ENCODE data around the gene EFL1. TPM values are rescaled to one million over a fixed set of nuclear protein-coding genes. Genes with fewer than 3 reads are reported as not detected.
"Not testable (repeated sequence)": the region's sequence is repeated elsewhere in the genome, so short reads cannot be mapped to it uniquely, and the experiment has no call there.

Gene EFL1
- total RNA-seq, 1 experiment from 2014 or later, result 21.4 TPM

- no peak for DNase-seq
- Histone ChIP-seq H3K4me3 (ENCODE audit: insufficient read depth, low read depth, low read length) (no peak overlapping the region), H3K36me3 (replicated peaks; ENCODE audit: control insufficient read depth, insufficient read depth, low read length) (no peaks in the 10 kb centered on the region), H3K27me3 (ENCODE audit: control insufficient read depth, insufficient read depth, low read length) (no peaks in the 10 kb centered on the region)
Observed at GRCh38 chr15:82196353-82196752, 66.2 kb downstream of the EFL1 start.

GRCh38 chr15:82195818-82196217 lies 66.7 kb downstream of the EFL1 start:
- DNase-seq; H3K4me3 ChIP-seq (ENCODE audit: insufficient read depth, low read depth, low read length); H3K36me3 ChIP-seq (replicated peaks; ENCODE audit: control insufficient read depth, insufficient read depth, low read length); H3K27me3 ChIP-seq (ENCODE audit: control insufficient read depth, insufficient read depth, low read length): not testable (repeated sequence)

- DNase-seq; H3K27me3 ChIP-seq (ENCODE audit: control insufficient read depth, insufficient read depth, low read length); H3K36me3 ChIP-seq (replicated peaks; ENCODE audit: control insufficient read depth, insufficient read depth, low read length); H3K4me3 ChIP-seq (ENCODE audit: insufficient read depth, low read depth, low read length): not testable (repeated sequence)
Observed at GRCh38 chr15:82194488-82194887, 68.0 kb downstream of the EFL1 start.

- not testable (repeated sequence) for DNase-seq; H3K36me3 ChIP-seq (replicated peaks; ENCODE audit: control insufficient read depth, insufficient read depth, low read length); H3K4me3 ChIP-seq (ENCODE audit: insufficient read depth, low read depth, low read length); H3K27me3 ChIP-seq (ENCODE audit: control insufficient read depth, insufficient read depth, low read length)
Observed at GRCh38 chr15:82193435-82193834, 69.1 kb downstream of the EFL1 start.

GRCh38 chr15:82192394-82192793 lies 70.1 kb downstream of the EFL1 start:
- not testable (repeated sequence) for H3K27me3 ChIP-seq (ENCODE audit: control insufficient read depth, insufficient read depth, low read length); H3K36me3 ChIP-seq (replicated peaks; ENCODE audit: control insufficient read depth, insufficient read depth, low read length); H3K4me3 ChIP-seq (ENCODE audit: insufficient read depth, low read depth, low read length); DNase-seq

- DNase-seq, result no peak
- no peaks in the 10 kb centered on the region for H3K36me3 ChIP-seq (replicated peaks; ENCODE audit: control insufficient read depth, insufficient read depth, low read length)
- H3K27me3 ChIP-seq (ENCODE audit: control insufficient read depth, insufficient read depth, low read length), result no peaks in the 10 kb centered on the region
- no peak overlapping the region for H3K4me3 ChIP-seq (ENCODE audit: insufficient read depth, low read depth, low read length)
Observed at GRCh38 chr15:82186719-82187406, 75.7 kb downstream of the EFL1 start.

GRCh38 chr15:82186161-82186560 lies 76.4 kb downstream of the EFL1 start:
- DNase-seq, result no peak
- Histone ChIP-seq H3K36me3 (replicated peaks; ENCODE audit: control insufficient read depth, insufficient read depth, low read length) (no peaks in the 10 kb centered on the region), H3K4me3 (ENCODE audit: insufficient read depth, low read depth, low read length) (no peak overlapping the region), H3K27me3 (ENCODE audit: control insufficient read depth, insufficient read depth, low read length) (no peaks in the 10 kb centered on the region)

GRCh38 chr15:82184776-82185175 lies 77.8 kb downstream of the EFL1 start:
- H3K4me3 ChIP-seq (ENCODE audit: insufficient read depth, low read depth, low read length), result no peak overlapping the region
- no peak for DNase-seq
- H3K36me3 ChIP-seq (replicated peaks; ENCODE audit: control insufficient read depth, insufficient read depth, low read length), result no peaks in the 10 kb centered on the region
- no peaks in the 10 kb centered on the region for H3K27me3 ChIP-seq (ENCODE audit: control insufficient read depth, insufficient read depth, low read length)

GRCh38 chr15:82184355-82184754 lies 78.2 kb downstream of the EFL1 start:
- DNase-seq, result no peak
- Histone ChIP-seq H3K27me3 (ENCODE audit: control insufficient read depth, insufficient read depth, low read length) (no peaks in the 10 kb centered on the region), H3K36me3 (replicated peaks; ENCODE audit: control insufficient read depth, insufficient read depth, low read length) (no peaks in the 10 kb centered on the region), H3K4me3 (ENCODE audit: insufficient read depth, low read depth, low read length) (no peak overlapping the region)

GRCh38 chr15:82183121-82184031 lies 79.2 kb downstream of the EFL1 start:
- no peak for DNase-seq
- Histone ChIP-seq H3K36me3 (replicated peaks; ENCODE audit: control insufficient read depth, insufficient read depth, low read length) (no peaks in the 10 kb centered on the region), H3K4me3 (ENCODE audit: insufficient read depth, low read depth, low read length) (no peak overlapping the region), H3K27me3 (ENCODE audit: control insufficient read depth, insufficient read depth, low read length) (no peaks in the 10 kb centered on the region)

- no peak for DNase-seq
- Histone ChIP-seq H3K27me3 (ENCODE audit: control insufficient read depth, insufficient read depth, low read length) (no peaks in the 10 kb centered on the region), H3K4me3 (ENCODE audit: insufficient read depth, low read depth, low read length) (no peak overlapping the region), H3K36me3 (replicated peaks; ENCODE audit: control insufficient read depth, insufficient read depth, low read length) (no peaks in the 10 kb centered on the region)
Observed at GRCh38 chr15:82181371-82181770, 81.2 kb downstream of the EFL1 start.

GRCh38 chr15:82178061-82178460 lies 84.5 kb downstream of the EFL1 start:
- Histone ChIP-seq H3K4me3 (ENCODE audit: insufficient read depth, low read depth, low read length) (no peak overlapping the region), H3K27me3 (ENCODE audit: control insufficient read depth, insufficient read depth, low read length) (no peaks in the 10 kb centered on the region), H3K36me3 (replicated peaks; ENCODE audit: control insufficient read depth, insufficient read depth, low read length) (no peaks in the 10 kb centered on the region)
- DNase-seq, result no peak

- Histone ChIP-seq H3K36me3 (replicated peaks; ENCODE audit: control insufficient read depth, insufficient read depth, low read length) (no peaks in the 10 kb centered on the region), H3K4me3 (ENCODE audit: insufficient read depth, low read depth, low read length) (no peak overlapping the region), H3K27me3 (ENCODE audit: control insufficient read depth, insufficient read depth, low read length) (no peaks in the 10 kb centered on the region)
- no peak for DNase-seq
Observed at GRCh38 chr15:82177291-82178010, 85.1 kb downstream of the EFL1 start.

GRCh38 chr15:82176542-82176941 lies 86.0 kb downstream of the EFL1 start:
- no peaks in the 10 kb centered on the region for H3K36me3 ChIP-seq (replicated peaks; ENCODE audit: control insufficient read depth, insufficient read depth, low read length)
- no peak overlapping the region for H3K4me3 ChIP-seq (ENCODE audit: insufficient read depth, low read depth, low read length)
- no peak for DNase-seq
- H3K27me3 ChIP-seq (ENCODE audit: control insufficient read depth, insufficient read depth, low read length), result no peaks in the 10 kb centered on the region

Data from H7 (cell line).